AG04450 (cell line): Measurements from ENCODE around the gene TGM2. TPM values are rescaled to one million over a fixed set of nuclear protein-coding genes. Genes with fewer than 3 reads are reported as not detected.

Experiments
- CTCF ChIA-PET: fragments of 300-600, 350-600 bp; formaldehyde crosslinking; extraction: SDS; loops from one replicate; lab custom pipeline; 2022; ENCODE audit warnings: antibody characterized with exemption, inconsistent platforms; lab: Charles Lee
- POLR2A ChIA-PET: fragments of 350-600 bp; formaldehyde crosslinking; extraction: SDS; loops from one replicate; lab custom pipeline; 2021; ENCODE audit warnings: antibody characterized with exemption, inconsistent platforms; lab: Yijun Ruan, JAX
- DNase-seq: peaks from one replicate; pipeline ENCODE4 v3.0.0-alpha.2; 2011; ENCODE audit warnings: low read depth, low spot score
- H3K27ac ChIP-seq: one replicate; pipeline ENCODE4 v1.5.1; 2012; ENCODE audit warnings: low read depth, low read length, control low read depth
- H3K27me3 ChIP-seq: one replicate; pipeline ENCODE4 v1.6.0; 2012; ENCODE audit warnings: low read length; ENCODE audit not compliant: control insufficient read depth, insufficient read depth
- H3K4me3 ChIP-seq: 2 replicates; pipeline ENCODE4 v1.5.1; 2011; ENCODE audit warnings: mild to moderate bottlenecking, low read depth, low read length, control low read depth
- H3K9me3 ChIP-seq: 2 replicates; pipeline ENCODE4 v1.5.1; 2012; ENCODE audit warnings: low read length; ENCODE audit not compliant: control insufficient read depth, insufficient read depth
- CTCF ChIP-seq: IDR thresholded peaks from 2 replicates; pipeline ENCODE4 v1.5.1; 2011; ENCODE audit warnings: low read depth, low read length, control low read depth, inconsistent platforms
- polyA plus RNA-seq: library from polyadenylated mRNA; depleted of rRNA; stranded (reverse); fragments of >200 nt; gene quantifications from 2 replicates; pipeline ENCODE4 v1.2.3, GENCODE V29; 2011

The TGM2 gene
- polyA plus RNA-seq, 1 experiment, result 326 TPM

- CTCF ChIA-PET, result interaction anchor here (0.8 to 1.5 kb wide), 2 partner anchors 71 to 94 kb away, joined by 3 to 4 read pairs; no protein-coding TSS in a partner anchor
- Histone ChIP-seq H3K4me3 (no peak overlapping the region), H3K27me3 (no peaks in the 10 kb centered on the region), H3K27ac (peak overlapping the region; percentile 48), H3K9me3 (no peaks in the 10 kb centered on the region; the same call in 1 of the 2 replicates)
- no peak for DNase-seq
- no peak for TF ChIP-seq CTCF
- POLR2A ChIA-PET, result interaction anchor here (0.8 to 1.3 kb wide), 2 partner anchors 13 to 55 kb away, joined by 4 read pairs; no protein-coding TSS in a partner anchor
Measured at GRCh38 chr20:38127920-38128528, 37.0 kb downstream of the TGM2 start.

GRCh38 chr20:38126932-38127621, 38.0 kb downstream of the TGM2 start:
- POLR2A ChIA-PET, result interaction anchor here (0.8 to 1.3 kb wide), 2 partner anchors 13 to 54 kb away, joined by 4 read pairs; no protein-coding TSS in a partner anchor
- H3K27me3 ChIP-seq, result no peaks in the 10 kb centered on the region
- H3K4me3 ChIP-seq, result no peak overlapping the region
- no peak for TF ChIP-seq CTCF
- H3K27ac ChIP-seq, result peak overlapping the region; percentile 71
- H3K9me3 ChIP-seq, result no peaks in the 10 kb centered on the region; the same call in 1 of the 2 replicates
- no peak for DNase-seq
- CTCF ChIA-PET, result interaction anchor here (0.6 to 1.7 kb wide), 5 partner anchors 52 to 281 kb away, joined by 3 to 5 read pairs (median 3); no protein-coding TSS in a partner anchor

DNA sequence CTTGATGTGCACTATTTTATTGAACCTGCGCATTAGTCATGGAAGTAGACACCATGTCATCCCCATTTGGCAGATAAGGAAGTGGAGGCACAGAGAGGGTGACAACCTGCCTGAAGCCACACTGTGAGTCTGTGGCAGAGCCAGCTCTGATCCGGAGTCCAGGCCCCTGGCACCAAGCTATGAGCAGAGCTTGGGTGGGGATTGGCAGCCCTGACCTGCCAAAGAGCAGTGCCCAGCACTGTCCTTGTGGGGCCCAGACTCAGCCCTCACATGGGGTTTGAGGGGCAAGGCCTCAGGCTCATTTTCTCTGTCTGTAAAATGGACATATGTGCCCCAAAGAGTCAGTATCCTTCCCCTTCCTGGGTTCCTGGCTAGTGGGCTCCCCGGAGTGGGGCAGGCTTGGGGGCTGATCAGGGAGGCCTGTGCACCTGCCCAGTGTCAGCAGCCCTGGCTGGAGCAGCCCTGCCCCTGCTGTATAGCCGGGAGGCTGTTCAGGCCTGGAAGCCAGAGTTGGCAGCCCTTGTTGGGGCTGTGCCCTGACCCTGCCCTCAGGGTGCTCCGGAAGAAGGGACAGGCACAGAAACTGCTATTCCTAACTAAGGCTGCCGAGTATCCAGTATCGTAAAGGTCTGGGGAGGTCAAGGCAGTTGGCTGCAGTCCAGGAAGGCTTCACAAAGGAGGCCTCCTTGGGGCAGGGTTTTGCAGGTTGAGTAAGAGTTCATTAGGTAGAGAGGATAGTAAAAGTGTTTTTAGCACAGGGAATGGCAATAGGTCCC, 38.7 kb downstream of the TGM2 start:
- TF ChIP-seq CTCF, result no peak
- POLR2A ChIA-PET, result interaction anchor here (1.0 to 1.3 kb wide), 2 partner anchors 42 to 53 kb away, joined by 3 to 6 read pairs (median 4); no protein-coding TSS in a partner anchor
- no peaks in the 10 kb centered on the region; the same call in 1 of the 2 replicates for H3K9me3 ChIP-seq
- no peak overlapping the region for H3K4me3 ChIP-seq
- DNase-seq, result no peak
- H3K27me3 ChIP-seq, result no peaks in the 10 kb centered on the region
- CTCF ChIA-PET, result interaction anchor here (0.6 to 1.7 kb wide), 5 partner anchors 51 to 282 kb away, joined by 3 to 5 read pairs (median 3); no protein-coding TSS in a partner anchor
- peak overlapping the region; percentile 71 for H3K27ac ChIP-seq

- POLR2A ChIA-PET, result interaction anchor here (1.0 kb wide), 2 partner anchors 41 to 52 kb away, joined by 3 to 6 read pairs; no protein-coding TSS in a partner anchor
- Histone ChIP-seq H3K27me3 (no peaks in the 10 kb centered on the region), H3K9me3 (no peaks in the 10 kb centered on the region; the same call in 1 of the 2 replicates), H3K27ac (peak overlapping the region; percentile 12), H3K4me3 (no peak overlapping the region)
- CTCF ChIA-PET, result interaction anchor here (1.0 to 1.7 kb wide), 2 partner anchors 52 to 98 kb away, joined by 5 read pairs; no protein-coding TSS in a partner anchor
- peak; percentile 28; the same call in 1 of the 2 replicates for TF ChIP-seq CTCF
- no peak for DNase-seq
Measured at GRCh38 chr20:38125157-38126056, 39.7 kb downstream of the TGM2 start.
